HUDEP-2 (cell line): ENCODE results near the gene CEP128.

ENCODE experiments used
- DNase-seq, 76 experiments: peaks; one replicate each; lab custom pipeline; 2025; ENCODE audit not compliant: unreplicated experiment in 76 of 76; lab: John Stamatoyannopoulos, UW

Gene CEP128

DNA sequence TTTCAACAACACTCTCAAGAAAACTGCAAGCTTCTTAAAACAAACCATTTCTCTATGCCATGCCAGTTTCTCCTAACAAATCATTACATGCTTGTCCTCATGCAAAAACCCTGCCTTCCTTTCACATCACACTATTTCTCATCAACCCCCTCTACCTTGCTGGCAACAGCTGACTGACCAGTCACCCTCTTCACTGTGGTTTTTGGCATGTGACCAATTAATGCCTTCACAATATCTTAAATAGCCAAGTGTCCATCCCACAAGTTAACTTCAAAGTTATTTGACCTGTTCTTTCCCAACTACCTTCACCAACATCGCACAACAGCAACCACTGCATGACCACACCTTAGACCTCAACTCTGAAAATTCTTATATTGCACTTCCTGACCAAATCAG is 159.6 kb downstream of the CEP128 start:
- DNase-seq: no peak

DNA sequence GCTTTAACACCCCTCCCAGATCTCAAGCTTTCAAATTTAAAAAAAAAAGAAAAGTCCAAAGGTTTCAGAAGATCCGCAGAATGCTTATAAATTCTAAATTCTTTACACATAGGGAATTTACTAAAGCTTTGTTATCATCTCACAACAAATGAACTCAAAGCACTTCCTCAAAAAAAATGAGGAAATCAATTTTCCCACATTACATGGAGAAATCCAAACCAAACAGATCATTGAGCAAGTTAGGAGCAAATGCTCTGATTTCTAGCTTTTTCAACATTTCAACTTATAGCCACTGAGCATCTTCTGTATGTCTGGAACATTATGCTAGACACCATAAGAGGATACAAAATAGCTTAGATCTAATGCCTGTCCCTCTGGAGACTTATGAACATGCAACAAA is 161.0 kb downstream of the CEP128 start:
- DNase-seq: no peak

DNA sequence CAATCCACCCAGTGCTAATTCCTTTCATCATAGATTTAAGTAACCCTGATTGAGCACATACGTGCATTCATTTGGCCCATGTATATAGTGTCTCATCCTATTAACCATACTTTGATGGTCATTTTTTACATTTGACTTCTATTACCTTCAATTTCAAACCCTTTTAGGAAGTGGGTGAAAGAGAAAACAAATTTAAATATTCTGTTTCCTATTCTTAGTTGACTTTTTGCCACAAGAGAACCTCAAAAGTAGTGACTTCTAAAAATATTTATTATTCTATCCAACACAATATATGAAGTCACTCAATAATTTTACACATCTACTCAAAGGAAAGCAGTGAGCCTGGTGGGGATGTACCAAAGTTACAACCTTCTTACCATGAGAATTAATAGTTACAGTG is 164.9 kb downstream of the CEP128 start:
- DNase-seq: no peak

DNA sequence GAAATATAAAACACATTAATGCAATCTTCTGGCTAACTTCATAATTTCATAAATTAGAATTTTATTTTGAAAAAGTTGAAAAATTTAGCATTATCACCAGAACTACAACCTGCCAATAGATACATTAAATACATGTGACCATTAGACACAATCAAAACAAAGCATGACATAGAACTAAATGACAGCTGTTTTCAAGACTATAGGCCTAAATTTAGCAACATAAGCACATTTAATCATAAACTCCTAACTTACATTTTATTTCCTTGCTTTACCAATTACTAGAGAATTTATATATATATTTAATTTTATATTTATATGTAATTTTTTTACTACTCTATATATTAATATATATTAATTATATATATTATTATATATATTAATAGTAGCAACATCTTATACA is 165.4 kb downstream of the CEP128 start:
- DNase-seq: no peak

DNA sequence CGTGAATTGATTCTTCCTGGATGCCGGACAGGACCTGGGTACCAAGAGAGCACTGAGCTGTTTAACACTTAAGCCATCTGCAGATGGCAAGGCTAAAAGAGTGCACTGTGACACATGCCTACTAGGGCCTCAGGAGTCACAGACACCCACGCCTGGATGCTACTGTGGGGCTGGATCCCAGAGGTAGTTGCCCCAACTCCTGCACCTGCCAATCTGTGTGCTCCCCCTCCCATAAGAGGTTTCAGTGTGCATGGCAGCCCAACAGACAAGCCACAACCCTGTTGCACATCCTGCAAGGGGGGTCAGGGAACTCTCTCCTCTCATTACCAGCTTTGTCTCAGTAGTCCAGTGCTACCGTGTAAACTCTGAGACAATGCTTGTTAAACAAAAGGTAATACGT is 169.0 kb downstream of the CEP128 start:
- DNase-seq: no peak

DNA sequence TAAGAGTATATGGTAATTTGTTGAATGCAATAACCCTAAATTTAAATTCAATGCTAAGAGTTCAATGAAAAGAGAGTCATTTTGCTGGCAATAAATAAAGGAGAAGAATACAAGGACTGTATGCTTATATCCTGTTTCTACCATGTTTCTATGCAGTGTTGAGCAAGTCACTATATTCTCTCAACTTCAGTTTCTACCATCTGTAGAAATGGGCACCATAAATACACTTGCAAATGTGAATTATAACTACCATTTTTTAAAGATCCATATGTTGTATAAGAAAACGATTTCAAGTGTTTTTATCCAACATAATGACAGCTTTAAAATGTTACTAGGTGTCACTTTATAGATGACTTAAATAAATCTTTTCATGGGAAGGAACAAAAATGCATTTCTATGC is 170.3 kb downstream of the CEP128 start:
- no peak for DNase-seq

DNA sequence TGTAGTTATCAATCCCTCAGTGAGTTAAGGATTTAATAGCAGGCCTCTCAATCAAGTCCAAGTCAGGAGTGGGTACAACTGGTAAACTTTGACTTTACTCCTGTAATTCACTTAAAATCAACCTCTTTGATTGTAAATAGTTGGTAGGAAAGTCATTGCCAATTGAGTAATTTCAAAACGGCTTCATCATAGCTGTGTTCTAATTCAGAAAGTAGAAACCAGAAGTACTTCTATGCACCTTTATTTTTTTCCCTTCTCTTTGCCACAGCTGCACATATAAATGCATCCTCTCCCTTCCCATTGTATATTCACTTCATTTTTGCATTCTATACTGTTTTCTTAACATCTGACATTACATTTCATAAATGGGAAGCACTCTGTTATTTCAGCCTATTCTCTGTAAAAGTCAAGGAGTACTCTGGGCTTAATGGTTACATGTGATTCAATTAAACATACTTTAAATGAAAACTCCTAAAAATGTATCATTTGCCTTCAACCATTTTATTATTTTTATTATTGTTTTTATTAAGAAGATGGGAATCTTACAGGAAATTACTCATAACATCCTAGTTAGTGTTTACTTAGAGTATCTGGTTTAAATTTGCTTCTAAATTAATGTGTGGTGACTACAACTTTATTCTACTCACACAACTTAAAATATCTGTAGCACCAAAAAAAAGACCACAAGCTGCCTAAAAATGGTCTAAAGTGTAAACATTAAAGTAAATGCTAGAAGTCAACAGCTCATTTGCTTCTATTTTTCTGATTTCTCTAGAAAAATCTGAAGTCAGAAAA is 171.2 kb downstream of the CEP128 start:
- no peak for DNase-seq

DNA sequence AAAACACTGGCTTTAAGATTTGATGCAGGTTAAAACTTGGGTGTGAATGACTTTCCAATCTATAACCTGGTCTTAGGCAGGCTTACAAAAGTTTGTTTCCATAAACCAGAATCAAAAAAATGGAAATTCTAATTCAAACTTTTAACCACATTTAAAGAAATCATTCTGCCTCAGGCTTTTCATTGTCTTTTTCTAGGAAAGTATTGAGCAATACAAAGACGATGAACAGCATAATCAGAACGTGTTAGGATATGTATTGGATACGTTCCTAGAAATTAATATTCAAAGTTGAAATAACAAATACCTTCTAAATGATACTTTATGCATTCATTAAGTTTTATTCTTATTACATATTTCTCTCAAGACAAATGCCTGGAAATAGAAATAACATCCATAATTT is 172.9 kb downstream of the CEP128 start:
- DNase-seq: no peak

DNA sequence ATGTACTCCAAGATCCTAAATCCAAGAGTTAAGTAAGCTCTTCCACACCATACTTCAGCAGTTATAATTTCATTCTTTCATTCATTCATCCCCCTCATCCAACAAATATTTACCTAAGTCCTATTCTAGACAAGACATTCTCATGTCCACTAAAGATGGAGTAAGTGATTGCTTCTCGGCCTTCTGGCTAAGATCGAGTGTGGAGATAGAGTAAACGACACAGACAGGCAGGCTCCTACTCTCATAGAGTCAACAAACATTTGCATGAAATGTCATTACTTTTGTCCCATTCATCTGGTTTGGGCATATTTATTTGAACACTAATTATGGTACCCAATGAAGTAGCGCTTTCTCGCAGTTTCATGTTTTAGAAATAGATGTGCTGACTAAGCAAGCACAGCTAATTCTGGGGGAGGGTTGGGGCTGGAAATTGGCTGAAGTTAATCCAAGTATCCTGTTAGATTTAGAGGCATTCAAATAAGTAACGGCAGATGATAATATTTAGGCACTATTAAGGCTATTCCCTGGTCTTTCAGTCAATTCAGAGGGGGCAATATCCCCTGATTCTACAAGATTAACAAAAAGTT is 176.5 kb downstream of the CEP128 start:
- DNase-seq: no peak

DNA sequence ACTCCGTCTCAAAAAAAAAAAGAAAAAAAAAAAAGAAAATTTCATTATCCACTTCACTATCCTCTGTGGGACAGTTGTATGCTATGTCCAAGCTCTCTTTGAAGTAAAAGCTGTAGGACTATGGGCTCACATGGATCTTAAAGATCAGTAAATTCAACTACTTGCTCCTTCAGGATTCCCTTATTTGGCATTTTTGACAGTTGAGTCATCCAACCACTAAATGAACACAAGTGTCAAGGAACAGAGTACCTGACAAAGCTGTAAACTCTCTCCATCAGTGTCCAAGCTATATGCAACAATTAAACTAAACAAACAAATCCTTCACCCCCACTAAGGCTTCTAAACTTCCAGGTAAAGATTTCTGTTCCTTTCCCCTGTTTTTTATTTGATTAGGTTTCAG is 177.0 kb downstream of the CEP128 start:
- no peak for DNase-seq

DNA sequence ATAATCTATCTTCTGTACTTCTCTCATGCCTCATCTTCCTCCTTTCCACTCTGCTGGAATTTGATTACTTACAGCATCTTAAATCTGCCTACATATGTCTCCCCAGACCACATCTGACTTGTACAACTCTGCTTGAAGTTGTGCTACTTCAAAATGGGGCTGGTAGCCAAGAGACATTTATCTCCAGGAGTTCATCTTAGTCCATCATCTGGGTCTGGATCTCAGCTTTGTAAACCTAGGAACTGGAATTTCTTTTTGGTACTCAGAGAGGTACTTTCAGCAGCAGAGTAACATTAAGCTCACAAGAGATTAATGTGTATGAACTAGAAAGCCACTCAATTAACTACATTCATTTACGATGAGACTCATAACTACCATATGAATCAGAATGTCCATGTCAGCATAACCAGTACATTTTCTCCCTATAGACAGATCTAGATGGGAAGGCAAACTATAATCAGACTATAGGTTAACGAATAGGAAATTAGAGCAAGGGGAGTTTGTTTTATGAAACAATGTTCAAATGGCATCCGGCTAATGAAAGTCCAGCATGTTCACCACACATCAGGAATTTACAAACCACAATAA is 178.8 kb downstream of the CEP128 start:
- no peak for DNase-seq

DNA sequence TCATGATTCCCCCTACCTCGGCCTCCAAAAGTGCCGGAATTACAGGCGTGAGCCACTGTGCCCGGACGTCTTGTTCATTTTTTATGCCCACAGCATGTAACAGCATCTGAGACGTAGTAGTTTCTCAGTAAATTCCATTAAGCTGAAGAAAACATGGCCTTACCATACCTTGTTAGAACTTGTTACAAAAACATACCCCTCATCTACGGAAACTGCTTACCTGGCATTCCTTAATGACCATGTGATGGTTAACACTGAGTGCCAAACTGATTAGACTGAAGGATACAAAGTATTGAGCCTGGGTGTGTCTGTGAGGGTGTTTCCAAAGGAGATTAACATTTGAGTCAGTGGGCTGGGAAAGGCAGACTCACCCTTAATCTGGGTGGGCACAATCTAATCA is 186.8 kb downstream of the CEP128 start:
- DNase-seq: no peak

DNA sequence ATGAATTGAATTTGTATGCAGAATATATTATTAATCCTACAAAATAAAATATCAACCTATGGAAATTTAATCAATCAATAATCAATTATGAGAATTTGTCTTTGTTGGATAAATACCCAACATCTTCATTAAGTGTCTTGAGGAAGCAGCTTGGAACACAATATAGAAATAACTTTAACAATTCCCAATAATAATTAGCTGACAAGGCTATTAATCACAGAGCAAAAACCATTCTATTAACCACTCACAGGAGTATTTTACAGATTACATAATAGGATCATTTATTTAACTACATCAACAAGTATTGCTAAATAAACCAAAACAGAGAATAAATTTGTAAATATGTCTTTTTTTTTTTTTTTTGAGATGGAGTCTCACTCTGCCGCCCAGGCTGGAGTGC is 190.3 kb downstream of the CEP128 start:
- no peak for DNase-seq

DNA sequence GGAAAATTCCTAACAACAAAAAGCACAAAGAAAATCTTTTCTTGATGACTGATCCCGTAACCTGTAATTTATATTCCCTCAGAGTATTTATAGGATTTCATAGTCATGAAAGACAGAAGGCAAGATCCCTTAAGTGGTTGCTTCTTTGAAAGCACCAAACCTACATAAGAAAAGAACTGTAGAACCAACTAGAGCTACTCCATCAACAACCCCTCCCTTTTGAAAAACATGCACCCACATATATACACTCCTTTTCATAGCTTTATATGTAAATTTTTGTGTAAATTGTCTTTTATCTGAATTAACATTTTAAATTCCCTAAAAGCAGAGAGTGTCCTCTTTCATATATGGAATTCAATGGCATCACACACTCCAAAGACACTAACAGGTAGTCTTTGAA is 215.3 kb downstream of the CEP128 start:
- no peak for DNase-seq

DNA sequence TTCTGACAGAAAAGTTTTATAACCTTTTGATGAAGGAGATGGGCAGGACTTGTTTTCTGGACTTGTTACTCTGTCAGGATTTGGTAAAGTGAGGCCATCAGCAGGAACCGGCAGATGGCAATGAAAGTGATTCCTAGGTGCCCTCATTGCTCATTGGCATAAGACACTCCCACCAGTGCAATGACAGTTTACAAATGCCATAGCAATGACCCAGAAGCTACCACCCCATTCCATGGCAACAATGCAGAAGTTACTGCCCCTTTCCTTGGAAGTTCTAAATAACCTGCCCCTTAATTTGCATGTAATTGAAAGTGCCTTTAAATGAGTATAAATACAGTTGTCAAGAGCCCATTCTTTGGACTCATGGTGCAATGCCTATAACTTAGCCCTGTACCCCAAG is 222.6 kb downstream of the CEP128 start:
- no peak for DNase-seq

DNA sequence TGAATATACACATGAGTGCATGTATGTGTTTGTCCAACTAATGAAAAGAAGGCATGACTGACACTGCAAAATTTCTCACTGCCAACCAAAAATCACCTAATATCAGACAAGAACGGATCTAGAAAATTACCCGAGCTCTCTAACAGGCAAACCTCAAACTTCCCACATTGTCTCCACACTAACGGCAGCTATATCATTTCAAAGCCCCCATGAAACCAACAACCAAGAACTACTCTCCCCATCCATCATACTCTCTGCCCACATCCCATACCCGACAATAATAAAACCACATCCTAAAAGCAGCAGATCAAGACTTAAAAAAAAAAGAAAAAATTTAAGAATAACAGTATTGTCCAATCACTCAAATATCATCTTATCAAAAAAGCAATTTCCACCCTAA is 227.1 kb downstream of the CEP128 start:
- DNase-seq: no peak

DNA sequence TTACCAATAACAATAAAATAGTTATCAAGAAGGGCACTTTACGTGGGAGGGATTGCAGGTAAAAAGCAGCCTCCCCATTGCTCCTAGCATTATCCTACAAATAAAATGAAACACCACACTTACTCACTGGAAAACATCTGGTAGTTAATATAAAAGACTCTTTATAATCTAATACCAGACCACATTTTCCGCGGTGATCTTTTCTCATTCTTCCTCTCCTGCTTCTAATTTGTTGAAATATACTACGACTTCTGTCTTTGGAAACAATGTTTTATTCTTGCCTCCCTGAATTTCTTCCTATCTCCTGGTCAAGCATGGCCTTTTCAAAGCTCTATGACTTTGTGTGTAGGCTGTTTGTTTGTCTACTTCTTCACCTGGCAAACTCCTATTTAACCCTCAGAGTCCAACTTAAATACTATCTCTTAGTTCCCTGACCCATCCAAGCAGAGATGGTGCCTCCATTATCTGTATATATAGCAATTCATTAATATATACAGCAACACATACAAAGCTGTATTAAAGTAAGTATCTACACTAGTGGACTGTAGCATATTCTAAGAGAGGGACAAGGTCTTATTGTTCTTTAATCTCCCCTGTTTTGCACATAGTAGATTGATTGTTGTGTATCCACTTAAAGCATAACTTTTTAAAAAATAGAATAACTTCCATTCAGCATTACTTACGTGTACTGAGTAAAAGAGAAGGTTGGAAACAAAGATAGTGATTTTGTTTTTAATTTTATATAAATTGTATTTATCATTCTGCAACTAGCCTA is 228.3 kb downstream of the CEP128 start:
- DNase-seq: no peak

DNA sequence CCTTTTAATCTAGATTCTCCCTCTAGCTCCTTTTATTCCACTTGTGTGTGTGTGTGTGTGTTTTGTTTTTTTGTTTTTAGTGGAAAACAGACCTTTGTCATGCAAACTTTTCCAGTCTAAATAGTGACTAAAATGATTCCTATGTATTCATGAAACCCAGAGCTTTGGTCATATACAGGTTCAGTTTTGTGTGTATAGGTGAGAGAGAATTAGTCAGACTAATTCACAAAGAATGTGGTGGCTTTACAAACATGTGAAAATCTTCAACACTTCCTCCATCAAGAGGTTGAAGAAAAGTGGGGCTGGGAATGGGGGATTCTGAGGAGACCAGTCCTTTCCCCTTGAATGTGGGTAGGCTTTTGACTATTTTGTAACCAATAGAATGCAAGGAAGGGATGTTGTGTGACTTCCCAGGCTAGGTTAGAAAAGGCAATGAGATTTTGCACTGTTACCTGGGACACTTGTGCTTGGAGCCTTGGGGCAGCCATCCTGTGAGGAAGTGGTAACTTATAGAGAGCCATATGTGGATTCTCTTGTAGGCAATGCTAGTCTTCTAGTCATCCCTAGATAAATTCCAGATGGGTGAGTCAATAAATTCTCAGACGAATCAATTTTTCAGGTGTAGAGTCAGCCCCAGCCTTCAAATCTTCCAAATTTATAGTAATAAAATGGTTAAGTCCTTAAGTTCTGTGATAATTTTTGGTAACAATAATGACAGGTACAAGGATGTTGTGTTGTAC is 236.1 kb downstream of the CEP128 start:
- no peak for DNase-seq

DNA sequence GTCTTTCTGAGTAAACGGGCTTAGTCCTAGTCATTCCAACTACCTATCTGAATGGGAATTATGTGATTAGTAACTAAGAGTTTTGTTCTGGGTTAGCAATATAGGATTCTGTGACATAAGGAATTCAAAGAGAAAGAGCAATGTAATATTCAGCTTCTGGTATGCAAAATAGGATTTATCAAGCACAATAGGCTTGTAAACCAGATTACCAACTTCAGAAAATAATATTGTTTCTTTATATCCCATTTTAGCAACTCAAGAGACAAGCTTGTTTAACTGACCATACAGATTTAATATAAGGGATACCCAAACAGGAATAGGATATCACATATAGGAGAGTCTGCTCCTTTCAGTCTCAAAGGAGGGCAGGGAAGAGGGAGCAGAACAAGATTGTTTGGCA is 240.9 kb downstream of the CEP128 start:
- DNase-seq: no peak

DNA sequence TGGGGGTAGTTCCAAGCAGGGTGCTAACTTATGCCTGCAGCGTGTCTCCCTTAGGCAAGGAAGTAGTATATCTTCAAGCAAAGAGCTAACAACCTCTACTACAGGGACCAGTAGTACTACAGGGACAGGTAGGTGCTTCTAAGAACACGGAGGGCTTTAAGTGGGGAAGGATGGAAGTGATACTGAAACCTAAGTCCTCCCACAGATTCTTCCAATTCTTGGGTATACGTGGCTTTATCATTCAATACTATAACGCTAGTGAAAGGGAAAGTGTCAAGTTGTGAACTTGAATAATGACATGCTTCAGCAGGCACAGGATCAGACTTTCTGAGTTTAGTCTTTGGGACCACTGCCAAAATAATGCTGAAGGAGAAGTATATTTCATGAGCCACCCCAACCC is 241.7 kb downstream of the CEP128 start:
- DNase-seq: no peak

DNA sequence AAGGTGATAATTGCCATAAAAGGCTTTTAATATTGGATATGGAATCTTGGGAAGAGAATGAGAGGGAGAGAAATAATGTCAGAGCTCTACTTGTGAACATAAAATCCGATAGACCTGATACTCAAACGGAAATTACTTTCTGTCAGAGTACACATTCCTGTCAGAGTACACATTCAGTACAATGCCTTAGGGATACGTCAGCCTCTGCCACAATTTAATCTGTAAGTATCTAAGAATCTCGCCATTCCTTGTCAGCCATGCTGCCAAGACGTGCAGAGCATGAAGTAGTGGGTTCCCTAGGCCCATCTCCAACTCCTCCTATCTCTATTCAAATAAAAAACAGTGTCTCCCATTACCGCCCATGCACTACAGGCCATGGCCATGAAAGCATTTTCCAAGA is 242.6 kb downstream of the CEP128 start:
- DNase-seq: peak in 1 of 76 experiments; percentile 1
